ENCODE data around the gene MRPS27. TPM values are rescaled to one million over a fixed set of nuclear protein-coding genes. Genes with fewer than 3 reads are reported as not detected.

The MRPS27 gene
- total and polyA plus RNA-seq, 2 experiments from 2014 or later, result 36.4 to 58.5 TPM

- Histone ChIP-seq H3K4me1 (ENCODE audit: insufficient read depth) (peaks cover 20% of the 10 kb centered on the region), H3K36me3 (ENCODE audit: low read depth) (no peaks in the 10 kb centered on the region), H3K9me3 (ENCODE audit: low read depth) (no peaks in the 10 kb centered on the region), H3K4me2 (ENCODE audit: unreplicated experiment) (no peak overlapping the region), H3K79me2 (ENCODE audit: insufficient read depth) (no peaks in the 10 kb centered on the region), H3K9ac (no peak overlapping the region), H2AFZ (no peak overlapping the region), H4K20me1 (ENCODE audit: insufficient read depth) (no peaks in the 10 kb centered on the region), H3K27ac (no peak overlapping the region), H3K4me3 (no peak overlapping the region), H3K27me3 (replicated peaks; ENCODE audit: insufficient read depth) (no peaks in the 10 kb centered on the region), H3F3A (ENCODE audit: insufficient read depth) (peaks cover 11% of the 10 kb centered on the region), H3K9me2 (ENCODE audit: insufficient read depth) (no peaks in the 10 kb centered on the region)
- DNase-seq, result no peak
- TF ChIP-seq EZH2 (IDR thresholded peaks at IDR 0.05; ENCODE audit: insufficient read depth, poor library complexity, severe bottlenecking), result no peak
- no peak for TF ChIP-seq EZH2phosphoT487 (IDR thresholded peaks at IDR 0.05; ENCODE audit: insufficient read depth, low read depth)
- WGBS, 2 experiments (ENCODE audit: low coverage in 1 of 2, low lambda C conversion rate in 2 of 2, missing lambda C conversion rate in 2 of 2), result 100% methylated on average over 1 of the region's 1 CpG
- in situ Hi-C loops (cut with MboI), result loop anchor here (10.0 kb wide), 1 partner anchor 485 kb away; no protein-coding TSS in a partner anchor
Observed at GRCh38 chr5:72359886-72360285, 39.8 kb upstream of the MRPS27 start.

DNA sequence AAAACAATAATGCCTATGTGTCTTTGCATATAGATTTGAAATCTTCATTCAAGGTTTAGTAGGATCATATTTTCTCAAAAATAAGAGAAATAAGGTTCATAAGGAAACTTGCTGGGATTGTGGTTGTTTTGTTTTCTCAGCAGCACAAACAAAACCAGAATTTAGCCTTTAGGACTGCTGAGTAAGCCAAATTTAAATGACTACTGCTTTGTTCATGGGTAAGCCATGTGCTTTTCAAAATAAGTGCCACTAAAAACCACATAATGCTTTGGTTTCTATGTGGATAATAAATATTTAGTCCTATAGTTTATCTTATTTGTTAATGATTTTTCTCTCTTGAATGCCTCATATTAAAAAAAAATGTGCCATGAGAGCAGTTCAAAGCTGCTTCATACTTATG, 38.9 kb upstream of the MRPS27 start:
- H2AFZ ChIP-seq, result no peak overlapping the region

GRCh38 chr5:72356361-72356760, 36.3 kb upstream of the MRPS27 start:
- WGBS, 2 experiments (ENCODE audit: low coverage in 1 of 2, low lambda C conversion rate in 2 of 2, missing lambda C conversion rate in 2 of 2), result 96% methylated on average over 1 of the region's 1 CpG
- no peaks in the 10 kb centered on the region for H3K79me2 ChIP-seq (ENCODE audit: insufficient read depth)
- no peak for DNase-seq
- no peak overlapping the region for H3K4me2 ChIP-seq (ENCODE audit: unreplicated experiment)
- in situ Hi-C loops (cut with MboI), result loop anchor here (10.0 kb wide), 1 partner anchor 488 kb away; no protein-coding TSS in a partner anchor
- H3K9ac ChIP-seq, result no peak overlapping the region
- no peak overlapping the region for H2AFZ ChIP-seq
- H3F3A ChIP-seq (ENCODE audit: insufficient read depth), result peaks cover 19% of the 10 kb centered on the region; the same call in 1 of the 2 replicates
- H3K36me3 ChIP-seq (ENCODE audit: low read depth), result no peaks in the 10 kb centered on the region
- no peak for TF ChIP-seq EZH2phosphoT487 (IDR thresholded peaks at IDR 0.05; ENCODE audit: insufficient read depth, low read depth)
- TF ChIP-seq EZH2 (IDR thresholded peaks at IDR 0.05; ENCODE audit: insufficient read depth, poor library complexity, severe bottlenecking), result no peak
- no peaks in the 10 kb centered on the region for H3K9me3 ChIP-seq (ENCODE audit: low read depth)
- peaks cover 16% of the 10 kb centered on the region for H3K4me1 ChIP-seq (ENCODE audit: insufficient read depth)
- no peaks in the 10 kb centered on the region for H3K27me3 ChIP-seq (replicated peaks; ENCODE audit: insufficient read depth)
- no peak overlapping the region for H3K27ac ChIP-seq
- H4K20me1 ChIP-seq (ENCODE audit: insufficient read depth), result no peaks in the 10 kb centered on the region
- no peak overlapping the region for H3K4me3 ChIP-seq
- no peaks in the 10 kb centered on the region for H3K9me2 ChIP-seq (ENCODE audit: insufficient read depth)

More for the DNA sequence above, 38.9 kb upstream of the MRPS27 start:
- Histone ChIP-seq H3K9me2 (ENCODE audit: insufficient read depth) (no peaks in the 10 kb centered on the region), H3K27me3 (replicated peaks; ENCODE audit: insufficient read depth) (no peaks in the 10 kb centered on the region), H3K4me3 (no peak overlapping the region), H3K4me2 (ENCODE audit: unreplicated experiment) (no peak overlapping the region), H3K36me3 (ENCODE audit: low read depth) (no peaks in the 10 kb centered on the region), H3K27ac (no peak overlapping the region), H4K20me1 (ENCODE audit: insufficient read depth) (no peaks in the 10 kb centered on the region), H3F3A (ENCODE audit: insufficient read depth) (peaks cover 11% of the 10 kb centered on the region), H3K4me1 (ENCODE audit: insufficient read depth) (peaks cover 16% of the 10 kb centered on the region), H3K79me2 (ENCODE audit: insufficient read depth) (no peaks in the 10 kb centered on the region), H3K9me3 (ENCODE audit: low read depth) (no peaks in the 10 kb centered on the region), H3K9ac (no peak overlapping the region)
- TF ChIP-seq EZH2 (IDR thresholded peaks at IDR 0.05; ENCODE audit: insufficient read depth, poor library complexity, severe bottlenecking), result no peak
- no peak for TF ChIP-seq EZH2phosphoT487 (IDR thresholded peaks at IDR 0.05; ENCODE audit: insufficient read depth, low read depth)
- in situ Hi-C loops (cut with MboI), result loop anchor here (10.0 kb wide), 1 partner anchor 486 kb away; no protein-coding TSS in a partner anchor
- DNase-seq, result no peak

DNA sequence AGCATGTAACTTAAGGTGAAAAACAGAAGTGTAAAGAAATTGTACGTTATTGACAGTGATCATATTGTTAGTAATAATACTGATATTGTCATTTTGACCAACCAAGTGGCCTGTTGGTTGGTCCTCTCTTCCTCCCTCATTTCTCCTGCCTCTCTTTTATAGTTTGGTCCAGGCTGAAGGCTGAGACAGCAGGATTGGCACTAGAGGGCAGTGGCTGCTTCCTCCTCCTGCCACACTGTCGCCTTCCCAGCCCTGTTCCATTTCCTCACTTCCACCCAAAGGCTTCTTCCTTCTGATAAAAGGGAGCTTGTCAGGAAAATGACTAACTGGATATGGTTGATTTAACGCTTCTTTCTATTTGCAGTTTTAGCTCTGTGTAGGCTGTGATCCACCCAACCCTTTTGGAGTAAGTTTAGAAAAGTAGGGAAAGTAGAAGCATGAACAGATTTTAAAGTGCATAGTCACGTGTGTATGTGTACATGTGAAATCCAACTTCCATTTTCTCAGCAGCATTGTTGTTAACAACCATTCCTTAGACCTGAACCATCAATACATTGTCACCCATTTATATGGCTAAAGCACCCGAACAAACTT, 35.8 kb upstream of the MRPS27 start:
- no peak overlapping the region for H3K4me3 ChIP-seq

More for the DNA sequence above, 35.8 kb upstream of the MRPS27 start:
- TF ChIP-seq EZH2 (IDR thresholded peaks at IDR 0.05; ENCODE audit: insufficient read depth, poor library complexity, severe bottlenecking) (no peak), EZH2phosphoT487 (IDR thresholded peaks at IDR 0.05; ENCODE audit: insufficient read depth, low read depth) (no peak)
- Histone ChIP-seq H3K27me3 (replicated peaks; ENCODE audit: insufficient read depth) (no peaks in the 10 kb centered on the region), H3K79me2 (ENCODE audit: insufficient read depth) (no peaks in the 10 kb centered on the region), H3K9ac (no peak overlapping the region), H3K4me1 (ENCODE audit: insufficient read depth) (peaks cover 16% of the 10 kb centered on the region), H2AFZ (no peak overlapping the region), H3F3A (ENCODE audit: insufficient read depth) (peaks cover 19% of the 10 kb centered on the region; the same call in 1 of the 2 replicates), H4K20me1 (ENCODE audit: insufficient read depth) (no peaks in the 10 kb centered on the region), H3K4me2 (ENCODE audit: unreplicated experiment) (no peak overlapping the region), H3K27ac (no peak overlapping the region), H3K9me3 (ENCODE audit: low read depth) (no peaks in the 10 kb centered on the region), H3K9me2 (ENCODE audit: insufficient read depth) (no peaks in the 10 kb centered on the region), H3K36me3 (ENCODE audit: low read depth) (no peaks in the 10 kb centered on the region)
- WGBS, 2 experiments (ENCODE audit: low coverage in 1 of 2, low lambda C conversion rate in 2 of 2, missing lambda C conversion rate in 2 of 2), result 76 to 78% methylated on average over 5 of the region's 5 CpGs
- peak; percentile 53 for DNase-seq
- in situ Hi-C loops (cut with MboI), result loop anchor here (10.0 kb wide), 1 partner anchor 489 kb away; no protein-coding TSS in a partner anchor

Data from GM23248 (cell line).